Neuronal stem cell (in vitro differentiated cells): ENCODE measurements around the gene TRIM6.

Source experiments
- DNase-seq: peaks from one replicate; pipeline ENCODE4 v3.0.0-alpha.2; 2013; ENCODE audit warnings: low spot score
- H2AFZ ChIP-seq: one replicate; pipeline ENCODE4 v1.6.1; 2013; ENCODE audit warnings: mild to moderate bottlenecking, low read length, inconsistent platforms
- H2AK5ac ChIP-seq: 2 replicates; pipeline ENCODE4 v1.6.1; 2013; ENCODE audit warnings: low read depth, mild to moderate bottlenecking, inconsistent platforms, low read length, moderate library complexity, mixed read lengths
- H2BK120ac ChIP-seq: 2 replicates; pipeline ENCODE4 v1.6.1; 2013; ENCODE audit warnings: low read depth, mild to moderate bottlenecking, inconsistent platforms, low read length, moderate library complexity, mixed read lengths
- H2BK12ac ChIP-seq: one replicate; pipeline ENCODE4 v1.6.1; 2013; ENCODE audit warnings: low read length, inconsistent platforms
- H2BK15ac ChIP-seq: 2 replicates; pipeline ENCODE4 v1.6.1; 2013; ENCODE audit warnings: mild to moderate bottlenecking, low read length, inconsistent platforms, mixed read lengths
- H2BK5ac ChIP-seq: one replicate; pipeline ENCODE4 v1.6.1; 2013; ENCODE audit warnings: inconsistent platforms, mild to moderate bottlenecking, low read length, moderate library complexity
- H3K14ac ChIP-seq: one replicate; pipeline ENCODE4 v1.6.1; 2013; ENCODE audit warnings: low read length, inconsistent platforms
- H3K18ac ChIP-seq: 2 replicates; pipeline ENCODE4 v1.6.1; 2013; ENCODE audit warnings: low read length, inconsistent platforms
- H3K23ac ChIP-seq: 2 replicates; pipeline ENCODE4 v1.6.1; 2013; ENCODE audit warnings: low read depth, mild to moderate bottlenecking, mixed read lengths, low read length, inconsistent platforms; ENCODE audit not compliant: poor library complexity
- H3K27ac ChIP-seq: replicated peaks from 3 replicates; pipeline ENCODE4 v1.5.1; 2013; ENCODE audit warnings: low read length, inconsistent platforms
- H3K27me3 ChIP-seq, 3 experiments: 2 replicates each; pipeline ENCODE4 v1.6.1; 2013; ENCODE audit warnings: low read length in 3 of 3, mild to moderate bottlenecking in 2 of 3, inconsistent platforms in 1 of 3, low read depth in 1 of 3, mixed read lengths in 1 of 3, moderate library complexity in 1 of 3; ENCODE audit not compliant: control insufficient read depth in 3 of 3, insufficient read depth in 3 of 3
- H3K36me3 ChIP-seq, 2 donors: replicated peaks in 1 of 2; 2 replicates each; pipeline ENCODE4 v1.6.1; 2013; ENCODE audit warnings: low read length in 2 of 2; ENCODE audit not compliant: control insufficient read depth in 2 of 2, insufficient read depth in 2 of 2
- H3K4ac ChIP-seq: 2 replicates; pipeline ENCODE4 v1.6.1; 2013; ENCODE audit warnings: inconsistent platforms, mild to moderate bottlenecking, low read length, moderate library complexity
- H3K4me1 ChIP-seq, 2 donors: 1 replicate in 1 of 2; 2 replicates in 1 of 2; pipeline ENCODE4 v1.6.1; 2013; ENCODE audit warnings: low read length in 2 of 2, low read depth in 1 of 2; ENCODE audit not compliant: control insufficient read depth in 2 of 2, insufficient read depth in 1 of 2
- H3K4me2 ChIP-seq: one replicate; pipeline ENCODE4 v1.6.1; 2013; ENCODE audit warnings: mild to moderate bottlenecking, low read length, inconsistent platforms; ENCODE audit not compliant: insufficient read depth, poor library complexity, severe bottlenecking
- H3K4me3 ChIP-seq, 2 donors: 2 replicates each; pipeline ENCODE4 v1.5.1; 2013; ENCODE audit warnings: low read length in 2 of 2, mild to moderate bottlenecking in 2 of 2, inconsistent platforms in 1 of 2, moderate library complexity in 1 of 2
- H3K79me1 ChIP-seq: one replicate; pipeline ENCODE4 v1.6.1; 2013; ENCODE audit warnings: low read depth, mild to moderate bottlenecking, inconsistent platforms, low read length, moderate library complexity
- H3K9ac ChIP-seq: one replicate; pipeline ENCODE4 v1.6.1; 2013; ENCODE audit warnings: mild to moderate bottlenecking, low read depth, low read length, inconsistent platforms; ENCODE audit not compliant: poor library complexity
- H3K9me3 ChIP-seq, 2 donors: replicated peaks in 1 of 2; 2 replicates each; pipeline versions ENCODE3 to v1.6.1; 2013; ENCODE audit warnings: low read length in 2 of 2, mild to moderate bottlenecking in 2 of 2, inconsistent platforms in 1 of 2, low read depth in 1 of 2, mixed read lengths in 1 of 2, moderate library complexity in 1 of 2; ENCODE audit not compliant: control insufficient read depth in 2 of 2, insufficient read depth in 1 of 2
- H4K8ac ChIP-seq: one replicate; pipeline ENCODE4 v1.6.1; 2013; ENCODE audit warnings: low read depth, mild to moderate bottlenecking, inconsistent platforms, low read length, moderate library complexity
- H4K91ac ChIP-seq: one replicate; pipeline ENCODE4 v1.6.1; 2013; ENCODE audit warnings: low read length, low read depth, mild to moderate bottlenecking, inconsistent platforms; ENCODE audit not compliant: poor library complexity
- WGBS, 2 donors: extraction: QIAGEN DNeasy Blood & Tissue Kit; methylation state at CpG; one replicate each; pipeline ENCODE4 v1.1.7; 2013; ENCODE audit warnings: missing lambda C conversion rate in 2 of 2, mixed read lengths in 1 of 2; ENCODE audit not compliant: insufficient read length in 2 of 2, insufficient replicate concordance in 1 of 2; ENCODE audit errors: extremely low coverage in 2 of 2; 5-methylcytosine and 5-hydroxymethylcytosine counted together

TRIM6 gene

DNA sequence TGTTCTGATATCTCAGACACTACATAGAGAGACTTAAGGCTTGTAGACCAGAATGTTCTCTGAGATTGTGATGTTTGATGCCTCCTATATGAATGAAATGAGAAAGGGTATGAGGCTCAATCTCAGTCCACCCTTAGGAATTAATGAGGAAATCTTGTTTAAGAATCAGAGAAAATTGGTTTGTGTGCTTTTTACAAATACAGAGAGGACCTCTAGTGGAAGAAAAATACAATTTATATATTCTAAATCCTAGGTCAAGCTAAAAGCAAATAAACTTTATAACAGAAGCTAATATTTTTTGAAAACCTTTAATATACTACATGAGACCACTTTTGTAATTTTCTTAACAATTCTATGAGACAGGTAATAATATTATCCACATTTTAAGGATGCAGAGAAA lies 43.1 kb upstream of the TRIM6 start:
- no peak overlapping the region for H2BK5ac ChIP-seq
- no peak overlapping the region for H3K9ac ChIP-seq
- no peak overlapping the region for H3K4me2 ChIP-seq
- no peak for DNase-seq
- no peak overlapping the region for H3K27ac ChIP-seq
- H3K18ac ChIP-seq, result no peak overlapping the region
- H3K4me1 ChIP-seq, result no peaks in the 10 kb centered on the region
- H2AFZ ChIP-seq, result no peak overlapping the region
- H3K4me3 ChIP-seq, result no peak overlapping the region
- no peaks in the 10 kb centered on the region for H3K79me1 ChIP-seq
- H3K36me3 ChIP-seq, result no peaks in the 10 kb centered on the region
- no peaks in the 10 kb centered on the region for H3K9me3 ChIP-seq
- no peak overlapping the region for H2BK12ac ChIP-seq
- no peak overlapping the region for H4K91ac ChIP-seq
- H4K8ac ChIP-seq, result no peak overlapping the region
- H2BK15ac ChIP-seq, result no peak overlapping the region
- H3K4ac ChIP-seq, result no peak overlapping the region
- H3K14ac ChIP-seq, result no peak overlapping the region
- H3K27me3 ChIP-seq, result no peaks in the 10 kb centered on the region
- no peak overlapping the region for H3K23ac ChIP-seq
- H2AK5ac ChIP-seq, result no peak overlapping the region
- no peak overlapping the region for H2BK120ac ChIP-seq

DNA sequence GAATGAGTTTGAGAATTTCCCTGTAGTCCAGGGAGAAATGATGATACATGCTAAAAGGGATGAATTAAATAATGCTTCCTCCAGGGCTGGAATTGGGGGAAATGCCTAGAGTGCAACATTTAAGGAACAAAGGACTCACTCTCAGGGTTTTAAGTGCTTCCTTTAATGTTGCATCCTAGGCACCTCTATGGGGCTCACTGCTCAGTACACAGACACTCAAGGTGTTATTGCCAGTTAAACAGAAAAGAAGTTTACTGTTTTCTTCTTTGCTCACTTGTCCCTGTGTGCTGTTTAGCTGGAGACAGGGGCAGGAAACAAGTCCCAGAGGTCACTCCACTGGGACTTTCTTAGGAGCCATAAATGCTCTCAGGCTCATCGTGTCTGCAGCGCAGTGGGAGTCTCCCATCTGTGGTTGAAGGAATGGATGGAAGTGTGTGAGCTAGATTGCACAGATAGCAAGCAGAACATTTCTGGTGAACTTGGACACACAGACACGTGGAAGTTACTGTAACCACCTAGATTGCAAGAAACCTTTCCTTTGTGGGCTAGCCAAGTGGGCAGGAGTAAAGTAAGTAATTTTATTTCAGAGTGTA lies 39.7 kb upstream of the TRIM6 start:
- Histone ChIP-seq H2BK12ac (no peak overlapping the region), H3K27me3 (no peaks in the 10 kb centered on the region), H3K36me3 (no peaks in the 10 kb centered on the region), H2AK5ac (no peak overlapping the region), H4K91ac (no peak overlapping the region), H3K27ac (no peak overlapping the region), H3K4me2 (no peak overlapping the region), H3K4me1 (no peaks in the 10 kb centered on the region), H3K4ac (no peak overlapping the region), H3K4me3 (no peak overlapping the region), H3K79me1 (no peaks in the 10 kb centered on the region), H4K8ac (no peak overlapping the region), H3K9ac (no peak overlapping the region), H2BK15ac (no peak overlapping the region), H3K18ac (no peak overlapping the region), H2AFZ (no peak overlapping the region), H3K23ac (no peak overlapping the region), H2BK5ac (no peak overlapping the region), H3K14ac (no peak overlapping the region), H2BK120ac (no peak overlapping the region), H3K9me3 (no peaks in the 10 kb centered on the region)
- DNase-seq, result no peak
- no CpG with 5 or more reads among the region's 3 CpGs for WGBS, 2 donors

DNA sequence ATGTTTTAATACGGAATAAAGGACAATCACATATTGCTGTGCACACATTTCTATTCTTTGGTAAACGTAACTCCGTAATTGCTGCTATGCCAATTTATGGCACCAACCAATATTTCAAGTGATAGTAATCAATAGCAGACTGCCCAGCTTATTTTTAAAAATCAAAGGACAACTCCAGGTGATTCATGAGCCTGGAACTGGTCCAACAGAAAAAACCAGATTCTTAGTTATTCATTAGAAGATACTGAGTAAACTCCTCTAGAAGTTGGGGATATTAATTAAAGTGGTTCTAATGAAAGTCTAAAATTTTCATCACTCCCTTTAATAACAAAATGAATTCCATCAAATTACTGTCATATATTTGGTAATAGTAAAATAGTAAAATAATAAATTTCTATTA lies 38.7 kb upstream of the TRIM6 start:
- no peaks in the 10 kb centered on the region for H3K79me1 ChIP-seq
- no peak overlapping the region for H3K14ac ChIP-seq
- H3K36me3 ChIP-seq, result no peaks in the 10 kb centered on the region
- no peaks in the 10 kb centered on the region for H3K27me3 ChIP-seq
- H3K4ac ChIP-seq, result no peak overlapping the region
- no peak overlapping the region for H3K4me2 ChIP-seq
- no peaks in the 10 kb centered on the region for H3K4me1 ChIP-seq
- H2BK120ac ChIP-seq, result no peak overlapping the region
- no peak overlapping the region for H4K91ac ChIP-seq
- no peak overlapping the region for H3K18ac ChIP-seq
- DNase-seq, result no peak
- H3K9me3 ChIP-seq, result no peaks in the 10 kb centered on the region
- no peak overlapping the region for H4K8ac ChIP-seq
- no peak overlapping the region for H3K23ac ChIP-seq
- H2BK12ac ChIP-seq, result no peak overlapping the region
- no peak overlapping the region for H2BK5ac ChIP-seq
- H2BK15ac ChIP-seq, result no peak overlapping the region
- H2AFZ ChIP-seq, result no peak overlapping the region
- WGBS, 2 donors, result no CpG with 5 or more reads among the region's 3 CpGs
- H3K4me3 ChIP-seq, result no peak overlapping the region
- H3K9ac ChIP-seq, result no peak overlapping the region
- H3K27ac ChIP-seq, result no peak overlapping the region
- H2AK5ac ChIP-seq, result no peak overlapping the region

DNA sequence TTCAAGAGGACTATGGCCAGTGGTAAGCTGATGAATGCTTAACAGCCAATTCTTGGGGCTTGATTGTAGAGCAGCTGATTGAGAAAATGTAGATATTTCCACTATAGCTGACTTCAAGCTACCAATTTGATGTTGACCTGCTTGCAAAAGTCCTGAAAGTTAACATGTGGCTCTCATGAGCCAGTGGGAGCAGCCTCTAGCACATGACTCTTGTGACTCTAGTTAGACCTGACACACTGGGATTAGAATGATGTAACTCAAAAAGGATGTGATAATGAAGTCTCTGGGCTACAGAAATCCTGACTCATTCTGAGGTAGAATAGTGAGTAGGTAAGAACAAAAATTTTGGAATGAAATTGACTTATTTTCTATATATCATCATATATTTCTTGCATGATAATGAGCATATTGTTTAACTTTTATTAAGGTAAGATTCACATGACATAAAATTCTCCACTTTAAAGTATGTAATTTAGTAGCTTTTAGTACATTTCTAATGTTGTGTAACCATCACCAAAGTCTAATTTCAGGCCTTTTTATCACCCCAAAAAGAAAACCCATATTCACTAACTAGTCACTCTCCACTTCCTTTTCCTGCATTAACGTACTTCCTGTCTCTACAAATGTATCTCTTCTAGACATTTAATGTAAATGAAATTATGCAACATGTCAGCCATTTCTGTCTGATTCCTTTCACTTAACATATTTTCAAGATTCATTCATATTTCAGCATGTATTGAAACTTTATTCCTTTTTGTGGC lies 32.0 kb upstream of the TRIM6 start:
- no peaks in the 10 kb centered on the region for H3K4me1 ChIP-seq
- no peak overlapping the region for H2BK12ac ChIP-seq
- no CpG with 5 or more reads among the region's 1 CpG for WGBS, 2 donors

More for the DNA sequence above, 32.0 kb upstream of the TRIM6 start:
- Histone ChIP-seq H2BK5ac (no peak overlapping the region), H3K9me3 (no peaks in the 10 kb centered on the region), H3K4ac (no peak overlapping the region), H4K8ac (no peak overlapping the region), H2BK15ac (no peak overlapping the region), H3K27ac (no peak overlapping the region), H3K27me3 (no peaks in the 10 kb centered on the region), H2BK120ac (no peak overlapping the region), H3K4me2 (no peak overlapping the region), H3K79me1 (no peaks in the 10 kb centered on the region), H2AK5ac (no peak overlapping the region), H3K4me3 (no peak overlapping the region), H2AFZ (no peak overlapping the region), H3K14ac (no peak overlapping the region), H3K18ac (no peak overlapping the region), H3K23ac (no peak overlapping the region), H4K91ac (no peak overlapping the region), H3K36me3 (no peaks in the 10 kb centered on the region), H3K9ac (no peak overlapping the region)
- no peak for DNase-seq
